ENCODE results near the gene FAM124A. TPM values are rescaled to one million over a fixed set of nuclear protein-coding genes. Genes with fewer than 3 reads are reported as not detected.
"Not testable (repeated sequence)": the region's sequence is repeated elsewhere in the genome, so short reads cannot be mapped to it uniquely, and the experiment has no call there.

FAM124A gene
- total RNA-seq, 1 experiment from 2014 or later = not detected

GRCh38 chr13:51287758-51288157 lies 65.6 kb downstream of the FAM124A start:
- H3K27ac ChIP-seq = no peak overlapping the region
- H3K4me1 ChIP-seq (replicated peaks; ENCODE audit: insufficient read depth) = no peaks in the 10 kb centered on the region
- no peak for TF ChIP-seq EZH2 (IDR thresholded peaks at IDR 0.05; ENCODE audit: low read depth)
- no peak for TF ChIP-seq CTCF (conservative IDR thresholded peaks at IDR 0.05)
- ChIA-PET CTCF (no interaction called here), POLR2A (ENCODE audit: unreplicated experiment) (no interaction called here)
- no peak for DNase-seq
- H3K36me3 ChIP-seq (ENCODE audit: low read depth) = no peaks in the 10 kb centered on the region
- H3K9me2 ChIP-seq (ENCODE audit: insufficient read depth) = no peaks in the 10 kb centered on the region
- peaks cover 55% of the 10 kb centered on the region for H3K27me3 ChIP-seq (ENCODE audit: insufficient read depth, low read depth)
- H3K4me3 ChIP-seq = no peak overlapping the region
- no peaks in the 10 kb centered on the region for H3K9me3 ChIP-seq (ENCODE audit: insufficient read depth, low read depth)
- intact Hi-C loops (cut with micrococcal nuclease; ENCODE audit: unreplicated experiment) = loop anchor here (10.0 kb wide), 1 partner anchor 507 kb away; no protein-coding TSS in a partner anchor
- H2AFZ ChIP-seq = no peak overlapping the region
- H3F3A ChIP-seq (ENCODE audit: insufficient read depth, low read depth) = no peaks in the 10 kb centered on the region
- BruUV-seq (replicated peaks) = no TSS peak
- H4K20me1 ChIP-seq (ENCODE audit: insufficient read depth) = no peaks in the 10 kb centered on the region; the same call in 1 of the 2 replicates
- no peaks in the 10 kb centered on the region for H3K79me2 ChIP-seq (ENCODE audit: low read depth)
- no peak overlapping the region for H3K4me2 ChIP-seq

- H4K20me1 ChIP-seq (ENCODE audit: insufficient read depth); H3K4me2 ChIP-seq; H2AFZ ChIP-seq; POLR2A ChIA-PET (ENCODE audit: unreplicated experiment); CTCF ChIA-PET; H3K79me2 ChIP-seq (ENCODE audit: low read depth); H3F3A ChIP-seq (ENCODE audit: insufficient read depth, low read depth); H3K36me3 ChIP-seq (ENCODE audit: low read depth); H3K27ac ChIP-seq; DNase-seq; H3K4me3 ChIP-seq; H3K9me2 ChIP-seq (ENCODE audit: insufficient read depth); H3K9me3 ChIP-seq (ENCODE audit: insufficient read depth, low read depth); H3K4me1 ChIP-seq (replicated peaks; ENCODE audit: insufficient read depth); BruUV-seq (replicated peaks): not testable (repeated sequence)
- peaks cover 55% of the 10 kb centered on the region for H3K27me3 ChIP-seq (ENCODE audit: insufficient read depth, low read depth)
- intact Hi-C loops (cut with micrococcal nuclease; ENCODE audit: unreplicated experiment) = loop anchor here (10.0 kb wide), 1 partner anchor 507 kb away; no protein-coding TSS in a partner anchor
Observed at GRCh38 chr13:51288254-51288653, 66.1 kb downstream of the FAM124A start.

DNA sequence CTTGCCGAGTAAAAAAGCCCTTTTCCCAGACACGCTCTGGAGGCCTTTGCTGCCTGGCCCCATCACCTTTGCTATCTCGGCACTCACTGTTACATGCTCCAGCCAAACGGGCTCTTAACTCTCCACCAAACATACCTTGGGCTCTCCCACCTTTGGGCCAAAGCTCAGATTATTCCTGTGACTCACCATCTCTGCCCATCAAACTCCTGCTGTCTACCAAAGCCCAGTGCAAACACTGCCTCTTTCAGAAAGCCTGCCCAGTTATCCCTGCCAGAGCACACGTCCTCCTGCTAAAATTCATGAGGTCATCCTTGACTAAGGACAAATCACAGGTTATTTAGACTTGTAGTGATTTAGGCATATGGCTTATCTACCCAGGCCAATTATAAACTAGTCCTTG lies 69.1 kb downstream of the FAM124A start:
- Histone ChIP-seq H2AFZ (no peak overlapping the region), H3K4me1 (replicated peaks; ENCODE audit: insufficient read depth) (no peaks in the 10 kb centered on the region), H3K9me2 (ENCODE audit: insufficient read depth) (no peaks in the 10 kb centered on the region), H3K27me3 (ENCODE audit: insufficient read depth, low read depth) (peaks cover 43% of the 10 kb centered on the region; the same call in 1 of the 2 replicates), H3K4me2 (no peak overlapping the region), H3K9me3 (ENCODE audit: insufficient read depth, low read depth) (no peaks in the 10 kb centered on the region), H3K27ac (no peak overlapping the region), H3K4me3 (no peak overlapping the region), H3F3A (ENCODE audit: insufficient read depth, low read depth) (no peaks in the 10 kb centered on the region), H3K79me2 (ENCODE audit: low read depth) (no peaks in the 10 kb centered on the region), H4K20me1 (ENCODE audit: insufficient read depth) (no peaks in the 10 kb centered on the region; the same call in 1 of the 2 replicates), H3K36me3 (ENCODE audit: low read depth) (no peaks in the 10 kb centered on the region)
- BruUV-seq (replicated peaks) = no TSS peak
- DNase-seq = no peak
- TF ChIP-seq EZH2 (IDR thresholded peaks at IDR 0.05; ENCODE audit: low read depth) (no peak), CTCF (conservative IDR thresholded peaks at IDR 0.05) (no peak)
- ChIA-PET CTCF (no interaction called here), POLR2A (ENCODE audit: unreplicated experiment) (no interaction called here)
- intact Hi-C loops (cut with micrococcal nuclease; ENCODE audit: unreplicated experiment) = no loop called here

DNA sequence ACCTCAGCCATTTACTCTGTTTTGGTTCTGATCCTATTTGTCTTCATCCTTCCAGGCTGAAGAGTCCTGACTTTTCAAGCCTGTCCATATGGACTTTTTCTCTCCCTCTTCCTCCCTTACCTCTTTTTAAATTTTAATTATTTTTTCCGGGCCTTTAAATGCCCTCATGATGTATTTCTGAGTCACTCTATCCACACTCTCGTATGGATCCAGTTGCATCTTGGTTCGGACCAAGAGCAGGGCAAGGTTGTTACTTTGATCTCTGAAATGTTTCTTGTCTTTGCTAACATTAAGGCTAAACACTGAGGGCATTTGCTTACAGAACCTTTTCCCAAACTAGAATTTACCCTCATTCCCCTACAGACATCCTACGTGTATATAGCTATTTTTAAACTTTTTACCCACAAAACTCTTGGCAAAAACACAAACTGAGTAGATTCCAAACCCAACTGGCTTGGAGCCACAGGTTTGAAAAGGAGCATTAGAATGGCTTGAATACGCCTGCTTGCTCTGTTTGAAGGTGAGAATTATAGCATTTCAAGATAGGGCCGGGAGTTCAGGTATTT lies 69.9 kb downstream of the FAM124A start:
- Histone ChIP-seq H3K9me2 (ENCODE audit: insufficient read depth) (no peaks in the 10 kb centered on the region), H3F3A (ENCODE audit: insufficient read depth, low read depth) (no peaks in the 10 kb centered on the region), H3K4me3 (no peak overlapping the region), H3K4me2 (no peak overlapping the region), H3K4me1 (replicated peaks; ENCODE audit: insufficient read depth) (no peaks in the 10 kb centered on the region), H3K27me3 (ENCODE audit: insufficient read depth, low read depth) (peaks cover 48% of the 10 kb centered on the region; the same call in 1 of the 2 replicates), H4K20me1 (ENCODE audit: insufficient read depth) (no peaks in the 10 kb centered on the region; the same call in 1 of the 2 replicates), H3K36me3 (ENCODE audit: low read depth) (no peaks in the 10 kb centered on the region), H2AFZ (no peak overlapping the region), H3K79me2 (ENCODE audit: low read depth) (no peaks in the 10 kb centered on the region), H3K27ac (no peak overlapping the region), H3K9me3 (ENCODE audit: insufficient read depth, low read depth) (no peaks in the 10 kb centered on the region)
- BruUV-seq (replicated peaks) = no TSS peak
- ChIA-PET POLR2A (ENCODE audit: unreplicated experiment) (no interaction called here), CTCF (no interaction called here)
- no peak for DNase-seq
- TF ChIP-seq CTCF (conservative IDR thresholded peaks at IDR 0.05) (no peak), EZH2 (IDR thresholded peaks at IDR 0.05; ENCODE audit: low read depth) (no peak)
- intact Hi-C loops (cut with micrococcal nuclease; ENCODE audit: unreplicated experiment) = no loop called here

Measured in PC-9 (cell line).